SK-N-SH (cell line): ENCODE data around the gene CELF5. TPM values are rescaled to one million over a fixed set of nuclear protein-coding genes. Genes with fewer than 3 reads are reported as not detected.
"Not testable (repeated sequence)": the region's sequence is repeated elsewhere in the genome, so short reads cannot be mapped to it uniquely, and the experiment has no call there.

Experiments
- CTCF ChIA-PET: fragments of 300-600, 350-600 bp; formaldehyde crosslinking; extraction: SDS; loops from one replicate; lab custom pipeline; 2021; lab: Yijun Ruan, JAX
- POLR2A ChIA-PET: fragments of 350-600 bp; sonication (Branson Sonifier 250); formaldehyde crosslinking; extraction: SDS; loops from one replicate; lab custom pipeline; 2020; ENCODE audit warnings: antibody characterized with exemption, inconsistent platforms; lab: Yijun Ruan, JAX
- DNase-seq: peaks from one replicate; pipeline ENCODE4 v3.0.0; 2012
- H2AFZ ChIP-seq: fragments of 200-600 bp; sonication (generic); 2 replicates; pipeline ENCODE4 v1.8.1; 2016; ENCODE audit warnings: antibody characterized with exemption, mild to moderate bottlenecking, low read depth
- H3F3A ChIP-seq: fragments of 200-600 bp; sonication (generic); replicated peaks from 2 replicates; pipeline ENCODE3; 2016; ENCODE audit warnings: antibody characterized with exemption, mild to moderate bottlenecking; ENCODE audit not compliant: insufficient read depth
- H3K27ac ChIP-seq, 2 experiments: fragments of 200-500 bp in 1 of 2; fragments of 200-600 bp in 1 of 2; sonication (Bioruptor generic) in 1 of 2; sonication (generic), shearing (Covaris generic) in 1 of 2; 2 replicates each; pipeline versions ENCODE4 v1.5.1 to v1.6.1; 2014 to 2016; ENCODE audit warnings: low read depth in 2 of 2, inconsistent platforms in 1 of 2, low read length in 1 of 2, mild to moderate bottlenecking in 1 of 2, mixed read lengths in 1 of 2
- H3K27me3 ChIP-seq: fragments of 200-600 bp; sonication (generic), shearing (Covaris generic); 2 replicates; pipeline ENCODE4 v1.6.1; 2016; ENCODE audit warnings: mixed run types; ENCODE audit not compliant: insufficient read depth
- H3K36me3 ChIP-seq, 2 experiments: fragments of 200-500 bp in 1 of 2; fragments of 200-600 bp in 1 of 2; sonication (Bioruptor generic) in 1 of 2; sonication (generic) in 1 of 2; replicated peaks in 1 of 2; 2 replicates each; pipeline versions ENCODE3 to v1.5.1; 2014 to 2016; ENCODE audit warnings: low read length in 1 of 2, mild to moderate bottlenecking in 1 of 2; ENCODE audit not compliant: insufficient read depth in 2 of 2, control insufficient read depth in 1 of 2
- H3K4me1 ChIP-seq, 2 experiments: fragments of 200-500 bp in 1 of 2; fragments of 200-600 bp in 1 of 2; sonication (Bioruptor generic) in 1 of 2; sonication (generic), shearing (Covaris generic) in 1 of 2; 2 replicates each; pipeline versions ENCODE4 v1.5.1 to v1.6.1; 2014 to 2016; ENCODE audit warnings: low read depth in 1 of 2, low read length in 1 of 2, mixed run types in 1 of 2; ENCODE audit not compliant: insufficient read depth in 2 of 2, control insufficient read depth in 1 of 2
- H3K4me2 ChIP-seq: fragments of 200-600 bp; sonication (generic), shearing (Covaris generic); 2 replicates; pipeline ENCODE4 v1.6.1; 2017; ENCODE audit warnings: mixed run types
- H3K4me3 ChIP-seq, 2 experiments: fragments of 200-500 bp in 1 of 2; fragments of 200-600 bp in 1 of 2; sonication (Bioruptor generic) in 1 of 2; sonication (generic), shearing (Covaris generic) in 1 of 2; 2 replicates each; pipeline versions ENCODE4 v1.5.1 to v1.8.1; 2014 to 2016; ENCODE audit warnings: low read depth in 2 of 2, inconsistent platforms in 1 of 2, low read length in 1 of 2, mild to moderate bottlenecking in 1 of 2, mixed read lengths in 1 of 2, moderate library complexity in 1 of 2
- H3K79me2 ChIP-seq: fragments of 200-600 bp; sonication (generic); 2 replicates; pipeline ENCODE4 v1.8.1; 2017; ENCODE audit warnings: mild to moderate bottlenecking; ENCODE audit not compliant: insufficient read depth
- H3K9ac ChIP-seq: fragments of 200-600 bp; sonication (generic); 2 replicates; pipeline ENCODE4 v1.6.1; 2017; ENCODE audit warnings: mixed run types
- H3K9me2 ChIP-seq: fragments of 200-600 bp; sonication (generic); 2 replicates; pipeline ENCODE4 v1.6.1; 2017; ENCODE audit warnings: mixed run types
- H3K9me3 ChIP-seq: fragments of 200-600 bp; sonication (generic); 2 replicates; pipeline ENCODE4 v1.6.1; 2017; ENCODE audit warnings: mixed run types, mild to moderate bottlenecking, moderate library complexity
- H4K20me1 ChIP-seq: fragments of 200-600 bp; sonication (generic); 2 replicates; pipeline ENCODE4 v1.6.1; 2017; ENCODE audit warnings: mild to moderate bottlenecking, mixed run types; ENCODE audit not compliant: insufficient read depth
- CHD2 ChIP-seq: fragments of 150-350 bp; IDR thresholded peaks from 2 replicates; pipeline ENCODE4 v1.6.1; 2018; ENCODE audit warnings: low read length; ENCODE audit not compliant: partially characterized antibody
- ELF1 ChIP-seq: IDR thresholded peaks from 2 replicates; pipeline ENCODE4 v1.4.0; 2012
- EP300 ChIP-seq, 2 experiments: IDR thresholded peaks; 2 replicates each; pipeline versions ENCODE4 v1.4.0 to v1.6.1; 2012; ENCODE audit warnings: borderline replicate concordance in 1 of 2, low read depth in 1 of 2, low read length in 1 of 2
- EZH2phosphoT487 ChIP-seq: fragments of 200-600 bp; sonication (generic); IDR thresholded peaks from 2 replicates; pipeline ENCODE4 v1.6.1; 2017; ENCODE audit warnings: low read depth, mixed run types, mild to moderate bottlenecking, antibody characterized with exemption, moderate library complexity, borderline replicate concordance
- FOSL2 ChIP-seq: IDR thresholded peaks from 2 replicates; pipeline ENCODE4 v1.4.0; 2012; ENCODE audit warnings: low read depth, mild to moderate bottlenecking, moderate library complexity, borderline replicate concordance
- GABPA ChIP-seq: IDR thresholded peaks from 2 replicates; pipeline ENCODE4 v1.4.0; 2012; ENCODE audit warnings: low read depth, mild to moderate bottlenecking
- IRF3 ChIP-seq: fragments of 150-350 bp; IDR thresholded peaks from 2 replicates; pipeline ENCODE4 v1.6.1; 2016; ENCODE audit warnings: mild to moderate bottlenecking, low read depth, low read length
- RCOR1 ChIP-seq: fragments of 150-350 bp; IDR thresholded peaks from 2 replicates; pipeline ENCODE4 v1.6.1; 2017; ENCODE audit warnings: antibody characterized with exemption, low read length
- RXRA ChIP-seq: IDR thresholded peaks from 2 replicates; pipeline ENCODE4 v1.4.0; 2012; ENCODE audit warnings: low read depth, mild to moderate bottlenecking, borderline replicate concordance
- SIN3A ChIP-seq: IDR thresholded peaks from 2 replicates; pipeline ENCODE4 v1.6.1; 2012; ENCODE audit warnings: low read depth, mild to moderate bottlenecking, low read length, moderate library complexity, borderline replicate concordance
- SMC3 ChIP-seq: IDR thresholded peaks from 2 replicates; pipeline ENCODE4 v1.6.1; 2012; ENCODE audit warnings: low read depth, low read length, improper control_type of control experiment
- USF1 ChIP-seq: IDR thresholded peaks from 2 replicates; pipeline ENCODE4 v1.4.0; 2012; ENCODE audit warnings: low read depth, borderline replicate concordance
- YY1 ChIP-seq: IDR thresholded peaks from 2 replicates; pipeline ENCODE4 v1.4.0; 2012; ENCODE audit warnings: low read depth, mild to moderate bottlenecking
- ZBTB33 ChIP-seq: IDR thresholded peaks from 2 replicates; pipeline ENCODE4 v1.4.0; 2012; ENCODE audit warnings: low read depth, borderline replicate concordance
- WGBS: methylation state at CpG from one replicate; pipeline ENCODE4 v1.1.6; 2017; ENCODE audit warnings: low lambda C conversion rate; 5-methylcytosine and 5-hydroxymethylcytosine counted together
- polyA plus RNA-seq, 3 experiments: library from polyadenylated mRNA; depleted of rRNA; stranded (reverse); fragments of >200 nt; gene quantifications; 2 replicates each; pipeline ENCODE4 v1.2.3, GENCODE V29; 2012

Gene CELF5
- polyA plus RNA-seq, 1 of the 3 experiments (the other 2 are of a cell fraction): 0.33 TPM

GRCh38 chr19:3288437-3288836, 64.0 kb downstream of the CELF5 start:
- H3K4me2 ChIP-seq, H3K9ac ChIP-seq, H3K9me3 ChIP-seq, H3K9me2 ChIP-seq, H2AFZ ChIP-seq, H3K36me3 ChIP-seq, H3K4me1 ChIP-seq, H3K27me3 ChIP-seq, H3K27ac ChIP-seq, H3K79me2 ChIP-seq, POLR2A ChIA-PET, H4K20me1 ChIP-seq, H3F3A ChIP-seq, H3K4me3 ChIP-seq, DNase-seq: not testable (repeated sequence)
- WGBS: 74% methylated on average over 5 of the region's 5 CpGs
- CTCF ChIA-PET: interaction anchor here (1.1 to 1.3 kb wide), 3 partner anchors 13 to 197 kb away, joined by 3 read pairs; no protein-coding TSS in a partner anchor

GRCh38 chr19:3289971-3290569, 65.6 kb downstream of the CELF5 start:
- H2AFZ ChIP-seq: no peak overlapping the region
- no peaks in the 10 kb centered on the region for H4K20me1 ChIP-seq
- DNase-seq: peak; percentile 23
- H3K4me3 ChIP-seq: no peak overlapping the region
- H3K27me3 ChIP-seq: no peaks in the 10 kb centered on the region; the same call in 1 of the 2 replicates
- no peak overlapping the region for H3K27ac ChIP-seq
- H3K36me3 ChIP-seq: no peaks in the 10 kb centered on the region
- ChIA-PET CTCF (interaction anchor here (0.6 to 4.1 kb wide), 2 partner anchors 13 to 1256 kb away, joined by 4 to 34 read pairs; no protein-coding TSS in a partner anchor), POLR2A (no interaction called here)
- no peaks in the 10 kb centered on the region for H3K4me1 ChIP-seq
- no peaks in the 10 kb centered on the region for H3F3A ChIP-seq
- TF ChIP-seq ELF1 (no peak), GABPA (no peak), YY1 (no peak), SMC3 (no peak), SIN3A (no peak), CHD2 (no peak), FOSL2 (no peak), RCOR1 (no peak), IRF3 (no peak), USF1 (no peak), EP300 (IDR thresholded peaks at IDR 0.05; ENCODE audit: borderline replicate concordance in 1 of 2, low read depth in 1 of 2, low read length in 1 of 2) (no peak), RXRA (no peak), ZBTB33 (no peak), EZH2phosphoT487 (no peak)
- H3K79me2 ChIP-seq: no peaks in the 10 kb centered on the region
- H3K4me2 ChIP-seq: no peak overlapping the region
- no peaks in the 10 kb centered on the region for H3K9me3 ChIP-seq
- 45% methylated on average over 18 of the region's 23 CpGs for WGBS
- no peaks in the 10 kb centered on the region for H3K9me2 ChIP-seq
- no peak overlapping the region for H3K9ac ChIP-seq

GRCh38 chr19:3290858-3291257, 66.4 kb downstream of the CELF5 start:
- 67% methylated on average over 6 of the region's 6 CpGs for WGBS
- not testable (repeated sequence) for H2AFZ ChIP-seq, H3K4me1 ChIP-seq

More at GRCh38 chr19:3290858-3291257, 66.4 kb downstream of the CELF5 start:
- H3K4me3 ChIP-seq, H3K4me2 ChIP-seq, DNase-seq, H3F3A ChIP-seq, H3K36me3 ChIP-seq, H4K20me1 ChIP-seq, H3K27me3 ChIP-seq, H3K79me2 ChIP-seq, POLR2A ChIA-PET, H3K9me3 ChIP-seq, H3K9me2 ChIP-seq, H3K27ac ChIP-seq, H3K9ac ChIP-seq: not testable (repeated sequence)
- CTCF ChIA-PET: interaction anchor here (4.1 kb wide), 1 partner anchor 12 kb away, joined by 34 read pairs; no protein-coding TSS in a partner anchor
